OCI-LY3 (cell line): ENCODE measurements around the gene ITGA2.

Experiments used
- EZH2phosphoT487 ChIP-seq: fragments of 200-600 bp; shearing (Covaris generic); IDR thresholded peaks from 2 replicates; pipeline ENCODE4 v1.6.1; 2018; ENCODE audit warnings: antibody characterized with exemption, mixed run types, low read depth
- TF ChIP-seq, protein P1 (sequence below): fragments of 200-600, 300-600 bp; sonication (generic); IDR thresholded peaks from 2 replicates; pipeline ENCODE4 v1.5.1; 2014; ENCODE audit warnings: antibody characterized with exemption, low read length, low read depth

DNA sequence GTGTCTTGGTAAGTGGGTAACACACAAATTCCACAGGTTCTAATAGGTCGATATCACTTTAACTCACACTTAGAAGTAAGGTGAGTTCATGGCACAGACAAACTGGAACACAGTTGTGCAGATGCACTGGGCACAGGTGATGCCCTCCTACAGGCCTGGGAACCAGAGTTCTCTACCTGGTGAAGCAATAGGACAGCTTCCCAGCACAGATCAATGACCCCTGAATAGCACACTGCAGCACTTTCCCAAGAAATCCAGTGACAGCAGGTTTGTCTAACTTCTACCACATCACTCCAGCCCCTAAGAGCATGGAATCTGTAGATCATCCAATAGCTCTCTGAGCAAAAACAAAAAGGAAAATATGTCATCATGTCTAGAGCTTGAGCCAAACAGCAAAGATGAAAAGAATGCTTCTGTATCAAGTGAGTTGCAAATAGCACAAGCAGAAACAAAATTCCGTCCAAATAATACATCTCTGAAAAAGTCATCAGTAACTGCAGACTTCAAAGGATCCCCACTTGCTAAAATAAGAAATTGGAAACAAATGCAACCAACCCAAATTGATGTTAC lies 86.9 kb downstream of the ITGA2 start:
- TF ChIP-seq, protein P1, sequence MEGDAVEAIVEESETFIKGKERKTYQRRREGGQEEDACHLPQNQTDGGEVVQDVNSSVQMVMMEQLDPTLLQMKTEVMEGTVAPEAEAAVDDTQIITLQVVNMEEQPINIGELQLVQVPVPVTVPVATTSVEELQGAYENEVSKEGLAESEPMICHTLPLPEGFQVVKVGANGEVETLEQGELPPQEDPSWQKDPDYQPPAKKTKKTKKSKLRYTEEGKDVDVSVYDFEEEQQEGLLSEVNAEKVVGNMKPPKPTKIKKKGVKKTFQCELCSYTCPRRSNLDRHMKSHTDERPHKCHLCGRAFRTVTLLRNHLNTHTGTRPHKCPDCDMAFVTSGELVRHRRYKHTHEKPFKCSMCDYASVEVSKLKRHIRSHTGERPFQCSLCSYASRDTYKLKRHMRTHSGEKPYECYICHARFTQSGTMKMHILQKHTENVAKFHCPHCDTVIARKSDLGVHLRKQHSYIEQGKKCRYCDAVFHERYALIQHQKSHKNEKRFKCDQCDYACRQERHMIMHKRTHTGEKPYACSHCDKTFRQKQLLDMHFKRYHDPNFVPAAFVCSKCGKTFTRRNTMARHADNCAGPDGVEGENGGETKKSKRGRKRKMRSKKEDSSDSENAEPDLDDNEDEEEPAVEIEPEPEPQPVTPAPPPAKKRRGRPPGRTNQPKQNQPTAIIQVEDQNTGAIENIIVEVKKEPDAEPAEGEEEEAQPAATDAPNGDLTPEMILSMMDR: no peak
- TF ChIP-seq EZH2phosphoT487: no peak
